ENCODE data around the gene PARVB. TPM values are rescaled to one million over a fixed set of nuclear protein-coding genes. Genes with fewer than 3 reads are reported as not detected.

The PARVB gene
- total RNA-seq, 5 donors from 2014 or later (not counting 1 experiment from before 2014, with no cell fraction given) = 5.9 to 13.8 (median 8.2) TPM

GRCh38 chr22:44147821-44148574 lies 123.9 kb downstream of the PARVB start:
- Histone ChIP-seq H3K36me3 (ENCODE audit: control insufficient read depth in 2 of 2, extremely low read depth in 1 of 2, insufficient read depth in 1 of 2, low read length in 1 of 2) (peaks cover 0 to 6% of the 10 kb centered on the region in 2 donors), H3K4me1 (ENCODE audit: control insufficient read depth in 1 of 2, extremely low read depth in 1 of 2, insufficient read depth in 2 of 2, low read length in 2 of 2) (no peaks in the 10 kb centered on the region), H3K27ac (ENCODE audit: low read length) (no peak overlapping the region), H3K9me3 (no peaks in the 10 kb centered on the region), H3K27me3 (replicated peaks in 1 of 2; ENCODE audit: control insufficient read depth in 2 of 2, extremely low read depth in 1 of 2, insufficient read depth in 2 of 2, low read length in 1 of 2) (peaks cover 0 to 8% of the 10 kb centered on the region in 2 experiments), H3K4me3 (ENCODE audit: control insufficient read depth in 1 of 2, extremely low read depth in 1 of 2, low read length in 1 of 2) (no peak overlapping the region)
- ATAC-seq (replicated peaks in 1 of 4) (no peak), DNase-seq (no peak)
- ChIA-PET POLR2A (no interaction called here), CTCF (no interaction called here)
- Mint-ChIP-seq H3K4me3 (no peak overlapping the region), H3K4me1 (no peaks in the 10 kb centered on the region), H3K9me3 (no peaks in the 10 kb centered on the region), H3K27me3 (peaks cover 0 to 1% of the 10 kb centered on the region in 2 donors), H3K36me3 (no peaks in the 10 kb centered on the region), H3K27ac (no peak overlapping the region)
- WGBS (ENCODE audit: insufficient coverage) = 93% methylated on average over 18 of the region's 27 CpGs

- Histone ChIP-seq H3K36me3 (ENCODE audit: control insufficient read depth in 2 of 2, extremely low read depth in 1 of 2, insufficient read depth in 1 of 2, low read length in 1 of 2) (peaks cover 0 to 6% of the 10 kb centered on the region in 2 donors), H3K27me3 (replicated peaks in 1 of 2; ENCODE audit: control insufficient read depth in 2 of 2, extremely low read depth in 1 of 2, insufficient read depth in 2 of 2, low read length in 1 of 2) (peaks cover 0 to 8% of the 10 kb centered on the region in 2 experiments), H3K27ac (ENCODE audit: low read length) (no peak overlapping the region), H3K4me1 (ENCODE audit: control insufficient read depth in 1 of 2, extremely low read depth in 1 of 2, insufficient read depth in 2 of 2, low read length in 2 of 2) (peaks cover 0 to 4% of the 10 kb centered on the region in 2 experiments), H3K4me3 (ENCODE audit: control insufficient read depth in 1 of 2, extremely low read depth in 1 of 2, low read length in 1 of 2) (no peak overlapping the region), H3K9me3 (no peaks in the 10 kb centered on the region)
- Mint-ChIP-seq H3K27ac (no peak overlapping the region), H3K9me3 (no peaks in the 10 kb centered on the region), H3K4me3 (no peak overlapping the region), H3K36me3 (no peaks in the 10 kb centered on the region), H3K27me3 (peaks cover 0 to 1% of the 10 kb centered on the region in 2 donors), H3K4me1 (no peaks in the 10 kb centered on the region)
- WGBS (ENCODE audit: insufficient coverage) = 93% methylated on average over 4 of the region's 4 CpGs
- ATAC-seq (replicated peaks in 1 of 4) (no peak), DNase-seq (no peak)
- ChIA-PET CTCF (no interaction called here), POLR2A (no interaction called here)
Observed at GRCh38 chr22:44151676-44152075, 127.6 kb downstream of the PARVB start.

GRCh38 chr22:44153710-44154109 lies 129.6 kb downstream of the PARVB start:
- H3K27me3 Mint-ChIP-seq = peaks cover 0 to 1% of the 10 kb centered on the region in 2 donors
- Histone ChIP-seq H3K27ac (ENCODE audit: low read length) (no peak overlapping the region), H3K36me3 (ENCODE audit: control insufficient read depth in 2 of 2, extremely low read depth in 1 of 2, insufficient read depth in 1 of 2, low read length in 1 of 2) (peaks cover 0 to 5% of the 10 kb centered on the region in 2 donors), H3K27me3 (replicated peaks in 1 of 2; ENCODE audit: control insufficient read depth in 2 of 2, extremely low read depth in 1 of 2, insufficient read depth in 2 of 2, low read length in 1 of 2) (peaks cover 0 to 6% of the 10 kb centered on the region in 2 experiments), H3K9me3 (no peaks in the 10 kb centered on the region), H3K4me1 (ENCODE audit: control insufficient read depth in 1 of 2, extremely low read depth in 1 of 2, insufficient read depth in 2 of 2, low read length in 2 of 2) (peaks cover 0 to 4% of the 10 kb centered on the region in 2 experiments), H3K4me3 (ENCODE audit: control insufficient read depth in 1 of 2, extremely low read depth in 1 of 2, low read length in 1 of 2) (no peak overlapping the region)
- 97% methylated on average over 5 of the region's 10 CpGs for WGBS (ENCODE audit: insufficient coverage)
- no peak overlapping the region for H3K27ac Mint-ChIP-seq
- H3K4me1 Mint-ChIP-seq = no peaks in the 10 kb centered on the region
- ATAC-seq (replicated peaks in 1 of 4) (no peak), DNase-seq (no peak)
- no peaks in the 10 kb centered on the region for H3K36me3 Mint-ChIP-seq
- ChIA-PET CTCF (no interaction called here), POLR2A (no interaction called here)
- no peak overlapping the region for H3K4me3 Mint-ChIP-seq
- no peaks in the 10 kb centered on the region for H3K9me3 Mint-ChIP-seq

- POLR2A ChIA-PET = no interaction called here
- Histone ChIP-seq H3K9me3 (no peaks in the 10 kb centered on the region), H3K4me1 (ENCODE audit: control insufficient read depth in 1 of 2, extremely low read depth in 1 of 2, insufficient read depth in 2 of 2, low read length in 2 of 2) (peaks cover 0 to 4% of the 10 kb centered on the region in 2 experiments), H3K4me3 (ENCODE audit: control insufficient read depth in 1 of 2, extremely low read depth in 1 of 2, low read length in 1 of 2) (no peak overlapping the region), H3K27me3 (replicated peaks in 1 of 2; ENCODE audit: control insufficient read depth in 2 of 2, extremely low read depth in 1 of 2, insufficient read depth in 2 of 2, low read length in 1 of 2) (peaks cover 0 to 1% of the 10 kb centered on the region in 2 experiments), H3K27ac (ENCODE audit: low read length) (no peak overlapping the region), H3K36me3 (ENCODE audit: control insufficient read depth in 2 of 2, extremely low read depth in 1 of 2, insufficient read depth in 1 of 2, low read length in 1 of 2) (peaks cover 0 to 2% of the 10 kb centered on the region in 2 donors)
- 4% methylated on average over 2 of the region's 2 CpGs for WGBS (ENCODE audit: insufficient coverage)
- Mint-ChIP-seq H3K27me3 (peaks cover 0 to 1% of the 10 kb centered on the region in 2 donors), H3K27ac (no peak overlapping the region), H3K4me3 (no peak overlapping the region), H3K9me3 (no peaks in the 10 kb centered on the region), H3K4me1 (no peaks in the 10 kb centered on the region), H3K36me3 (no peaks in the 10 kb centered on the region)
- ATAC-seq (replicated peaks in 1 of 4) (no peak), DNase-seq (peak in 1 of 35 experiments; percentile 4)
- CTCF ChIA-PET = no interaction called here
Observed at GRCh38 chr22:44154436-44154942, 130.4 kb downstream of the PARVB start.

- Histone ChIP-seq H3K36me3 (ENCODE audit: control insufficient read depth in 2 of 2, extremely low read depth in 1 of 2, insufficient read depth in 1 of 2, low read length in 1 of 2) (peaks cover 0 to 2% of the 10 kb centered on the region in 2 donors), H3K27ac (ENCODE audit: low read length) (no peak overlapping the region), H3K27me3 (replicated peaks in 1 of 2; ENCODE audit: control insufficient read depth in 2 of 2, extremely low read depth in 1 of 2, insufficient read depth in 2 of 2, low read length in 1 of 2) (no peaks in the 10 kb centered on the region), H3K9me3 (no peaks in the 10 kb centered on the region), H3K4me3 (ENCODE audit: control insufficient read depth in 1 of 2, extremely low read depth in 1 of 2, low read length in 1 of 2) (no peak overlapping the region), H3K4me1 (ENCODE audit: control insufficient read depth in 1 of 2, extremely low read depth in 1 of 2, insufficient read depth in 2 of 2, low read length in 2 of 2) (peaks cover 0 to 4% of the 10 kb centered on the region in 2 experiments)
- 74% methylated on average over 5 of the region's 14 CpGs for WGBS (ENCODE audit: insufficient coverage)
- H3K4me1 Mint-ChIP-seq = no peaks in the 10 kb centered on the region
- ChIA-PET POLR2A (no interaction called here), CTCF (no interaction called here)
- no peaks in the 10 kb centered on the region for H3K9me3 Mint-ChIP-seq
- ATAC-seq (replicated peaks in 1 of 4) (no peak), DNase-seq (no peak)
- no peak overlapping the region for H3K4me3 Mint-ChIP-seq
- no peak overlapping the region for H3K27ac Mint-ChIP-seq
- H3K36me3 Mint-ChIP-seq = no peaks in the 10 kb centered on the region
- H3K27me3 Mint-ChIP-seq = no peaks in the 10 kb centered on the region
Observed at GRCh38 chr22:44155115-44155514, 131.0 kb downstream of the PARVB start.

GRCh38 chr22:44157916-44158618 lies 134.0 kb downstream of the PARVB start:
- 92% methylated on average over 6 of the region's 13 CpGs for WGBS (ENCODE audit: insufficient coverage)
- Histone ChIP-seq H3K36me3 (ENCODE audit: control insufficient read depth in 2 of 2, extremely low read depth in 1 of 2, insufficient read depth in 1 of 2, low read length in 1 of 2) (no peaks in the 10 kb centered on the region), H3K27ac (ENCODE audit: low read length) (no peak overlapping the region), H3K4me3 (ENCODE audit: control insufficient read depth in 1 of 2, extremely low read depth in 1 of 2, low read length in 1 of 2) (no peak overlapping the region), H3K9me3 (no peaks in the 10 kb centered on the region), H3K4me1 (ENCODE audit: control insufficient read depth in 1 of 2, extremely low read depth in 1 of 2, insufficient read depth in 2 of 2, low read length in 2 of 2) (peaks cover 0 to 4% of the 10 kb centered on the region in 2 experiments), H3K27me3 (replicated peaks in 1 of 2; ENCODE audit: control insufficient read depth in 2 of 2, extremely low read depth in 1 of 2, insufficient read depth in 2 of 2, low read length in 1 of 2) (no peaks in the 10 kb centered on the region)
- Mint-ChIP-seq H3K4me3 (no peak overlapping the region), H3K27ac (no peak overlapping the region), H3K36me3 (no peaks in the 10 kb centered on the region), H3K4me1 (no peaks in the 10 kb centered on the region), H3K9me3 (no peaks in the 10 kb centered on the region), H3K27me3 (no peaks in the 10 kb centered on the region)
- ChIA-PET POLR2A (no interaction called here), CTCF (no interaction called here)
- no peak for ATAC-seq (replicated peaks in 1 of 4)
- no peak for DNase-seq

Measured in T-cell (primary cell).